ENCODE results near the gene C2orf66.

The C2orf66 gene

DNA sequence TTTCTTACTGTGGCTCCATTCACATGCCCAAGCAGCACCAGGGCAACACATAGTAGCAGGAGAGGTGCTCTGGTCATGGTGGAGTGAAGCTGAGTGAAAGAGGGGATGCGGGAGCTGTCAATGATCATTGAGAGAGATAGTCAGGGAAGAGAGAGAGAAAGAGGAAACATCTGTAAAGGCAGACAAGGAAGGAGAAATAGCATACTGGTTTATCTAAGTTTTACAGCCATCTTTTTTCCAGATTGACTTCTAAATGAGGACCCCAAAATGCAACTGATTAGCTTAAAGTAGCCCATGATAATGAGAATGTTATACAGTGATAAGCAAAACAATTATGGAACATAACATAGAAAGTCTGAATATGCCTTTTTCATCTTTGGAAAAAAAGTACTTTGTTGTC lies at the start of gene C2orf66:
Gene C2orf66 (minus strand): TSS at position 96 of the 400 bp plus-strand sequence. CDS start 19 bp downstream, at position 77.
- DNase-seq = no peak

GRCh38 chr2:196854629-196855028 lies 45.5 kb upstream of the C2orf66 start:
- no peak for DNase-seq

GRCh38 chr2:196853301-196854087 lies 44.3 kb upstream of the C2orf66 start:
- no peak for DNase-seq

DNA sequence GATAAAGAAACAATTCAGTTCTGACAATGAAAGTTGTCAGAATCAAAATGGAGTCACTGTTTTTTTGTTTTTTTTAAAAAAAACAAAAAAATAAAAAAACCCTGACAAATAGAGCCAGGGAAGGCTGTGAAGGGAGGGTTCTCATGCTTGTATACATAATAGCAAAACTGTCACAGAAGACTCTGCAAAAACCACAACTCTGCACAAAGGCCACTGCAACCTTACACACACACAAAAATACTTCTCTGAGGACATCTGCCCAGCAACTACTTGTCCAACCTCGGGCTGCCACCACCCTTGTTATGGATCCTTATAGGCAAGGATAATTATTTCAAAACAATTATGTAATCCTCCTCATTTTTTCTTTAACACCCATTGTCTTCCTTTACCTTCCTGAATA lies 41.9 kb upstream of the C2orf66 start:
- DNase-seq = no peak

GRCh38 chr2:196849895-196850294 lies 40.7 kb upstream of the C2orf66 start:
- no peak for DNase-seq

- DNase-seq = no peak
Observed at GRCh38 chr2:196846295-196846694, 37.1 kb upstream of the C2orf66 start.

DNA sequence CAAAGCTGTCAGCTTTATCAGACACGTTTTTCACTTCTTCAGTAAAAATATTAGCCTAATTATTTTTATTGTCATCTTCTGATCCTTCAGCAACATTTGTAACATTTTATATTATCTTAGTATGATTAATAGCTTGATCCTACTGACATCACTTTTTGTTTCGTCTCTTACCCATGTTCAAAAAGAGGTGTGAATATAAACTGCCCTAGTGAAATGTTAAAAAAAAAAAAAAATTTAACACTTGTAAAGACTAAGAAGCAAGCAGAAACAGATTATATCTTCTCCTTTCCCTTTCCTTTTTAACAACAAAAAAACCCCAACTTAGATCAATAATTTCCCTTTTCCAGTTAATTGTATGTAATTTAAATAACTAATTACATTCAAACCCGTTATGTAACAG lies 36.2 kb upstream of the C2orf66 start:
- DNase-seq = no peak

DNA sequence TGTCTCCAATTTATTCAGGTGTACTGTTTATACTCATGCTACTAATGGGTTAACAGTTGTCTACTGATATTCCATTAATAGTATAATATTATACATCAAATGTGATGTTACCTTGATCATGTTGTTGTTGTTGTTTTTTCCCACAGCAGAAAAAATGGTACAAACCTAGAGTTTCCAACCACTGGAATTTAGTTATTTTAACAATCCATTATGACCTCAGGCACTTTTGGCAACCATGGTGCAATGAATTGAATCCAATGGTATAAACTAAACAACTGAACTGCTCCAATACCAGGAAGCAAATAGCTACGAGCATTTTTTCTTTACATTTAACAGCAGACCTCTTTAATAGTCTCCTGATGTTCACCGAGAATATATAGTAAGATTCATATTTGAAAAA lies 31.0 kb upstream of the C2orf66 start:
- DNase-seq = no peak

- no peak for DNase-seq
Observed at GRCh38 chr2:196839574-196839973, 30.4 kb upstream of the C2orf66 start.

GRCh38 chr2:196836440-196836839 lies 27.3 kb upstream of the C2orf66 start:
- no peak for DNase-seq

DNA sequence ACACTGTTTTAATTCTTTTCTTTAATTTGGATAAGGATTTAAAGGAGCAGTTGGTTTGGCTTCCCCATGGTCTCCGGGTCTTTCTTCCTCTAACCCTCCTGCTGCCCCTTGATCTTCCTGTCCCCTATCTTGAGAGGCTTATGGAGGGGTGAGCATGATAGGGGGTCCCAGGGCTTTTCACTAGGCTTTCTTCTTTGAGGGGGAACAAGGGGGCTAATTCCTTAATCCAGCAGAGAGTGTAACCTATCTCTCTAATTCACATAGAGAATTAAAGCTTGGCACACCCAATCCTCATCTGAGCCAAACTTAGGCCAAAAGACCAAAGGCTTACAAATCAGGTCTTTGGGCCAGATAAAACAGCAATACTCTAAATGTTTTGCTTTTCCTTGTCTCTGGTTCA lies 21.5 kb upstream of the C2orf66 start:
- DNase-seq = no peak

- no peak for DNase-seq
Observed at GRCh38 chr2:196827356-196827755, 18.2 kb upstream of the C2orf66 start.

DNA sequence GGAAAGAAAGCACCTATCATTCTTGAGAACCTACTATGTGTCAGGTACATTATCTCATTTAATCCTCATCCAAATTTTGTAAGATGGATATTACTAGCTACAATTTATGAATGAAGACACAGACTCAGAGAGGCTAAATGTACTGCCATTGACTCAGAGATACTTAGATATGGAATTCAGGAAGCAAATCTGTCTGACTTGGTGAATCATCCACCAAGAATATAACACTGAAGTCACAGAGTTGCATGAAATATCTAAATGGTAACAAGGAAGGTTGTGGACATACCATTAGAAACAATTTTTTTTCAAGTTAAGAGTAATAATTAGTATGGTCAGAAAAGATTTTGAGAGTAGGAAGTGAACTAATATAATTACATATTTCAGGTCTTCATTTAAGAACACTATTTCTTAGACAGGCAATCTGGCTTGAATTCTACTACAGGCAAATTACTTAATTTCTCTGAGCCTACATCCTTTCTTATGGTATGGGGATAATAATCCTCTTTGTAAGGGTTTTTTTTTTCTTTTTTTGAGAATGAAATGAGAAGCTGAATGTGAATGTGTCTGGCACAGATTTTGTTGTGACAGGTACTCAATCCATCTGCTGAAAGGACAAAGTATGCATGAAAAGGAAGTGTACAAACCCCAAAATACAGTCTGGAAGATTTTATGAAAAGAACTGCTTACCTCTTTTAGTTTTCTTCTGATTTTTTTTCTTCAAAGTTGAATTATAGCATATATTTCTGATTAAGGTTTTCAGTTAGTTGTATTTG lies 14.8 kb upstream of the C2orf66 start:
- DNase-seq = no peak

- no peak for DNase-seq
Observed at GRCh38 chr2:196821195-196821594, 12.0 kb upstream of the C2orf66 start.

- no peak for DNase-seq
Observed at GRCh38 chr2:196808083-196808665, 981 bp downstream of the C2orf66 start.

GRCh38 chr2:196804381-196804780 lies 4.8 kb downstream of the C2orf66 start:
- no peak for DNase-seq

GRCh38 chr2:196802401-196802800 lies 6.8 kb downstream of the C2orf66 start:
- DNase-seq = no peak

- DNase-seq = no peak
Observed at GRCh38 chr2:196801674-196802261, 7.4 kb downstream of the C2orf66 start.

- no peak for DNase-seq
Observed at GRCh38 chr2:196798980-196799379, 10.2 kb downstream of the C2orf66 start.

GRCh38 chr2:196792865-196793264 lies 16.3 kb downstream of the C2orf66 start:
- DNase-seq = no peak

DNA sequence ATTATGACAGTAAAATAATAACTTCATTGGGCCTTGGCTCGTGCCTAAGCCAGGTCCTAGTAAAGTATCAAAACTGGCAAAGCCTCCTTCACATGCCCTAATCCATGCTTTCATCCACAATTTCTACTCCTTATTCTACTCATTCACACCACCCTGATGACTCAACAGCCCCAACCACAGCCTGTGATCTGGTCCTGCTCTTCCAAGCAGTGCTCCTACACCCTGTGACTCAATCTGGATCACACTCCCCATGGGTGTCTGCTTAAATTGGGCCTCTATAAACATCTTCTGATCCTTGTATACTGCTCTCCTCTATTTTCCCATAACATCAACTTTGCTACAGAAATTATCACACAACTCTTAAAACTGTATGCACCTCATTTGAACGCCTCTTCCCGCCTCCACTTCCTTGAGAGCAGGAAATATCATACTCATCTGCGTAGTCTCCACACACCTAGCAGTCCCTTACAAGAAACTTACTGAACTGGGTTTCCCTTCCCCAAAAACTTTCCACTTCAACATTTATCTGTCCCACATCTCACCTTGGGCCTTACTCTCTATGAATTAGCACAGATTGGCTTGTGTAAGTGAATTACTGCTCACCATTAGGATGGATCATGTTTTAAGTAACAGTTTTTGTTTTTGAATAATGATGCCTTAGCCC lies 25.6 kb downstream of the C2orf66 start:
- DNase-seq = no peak

DNA sequence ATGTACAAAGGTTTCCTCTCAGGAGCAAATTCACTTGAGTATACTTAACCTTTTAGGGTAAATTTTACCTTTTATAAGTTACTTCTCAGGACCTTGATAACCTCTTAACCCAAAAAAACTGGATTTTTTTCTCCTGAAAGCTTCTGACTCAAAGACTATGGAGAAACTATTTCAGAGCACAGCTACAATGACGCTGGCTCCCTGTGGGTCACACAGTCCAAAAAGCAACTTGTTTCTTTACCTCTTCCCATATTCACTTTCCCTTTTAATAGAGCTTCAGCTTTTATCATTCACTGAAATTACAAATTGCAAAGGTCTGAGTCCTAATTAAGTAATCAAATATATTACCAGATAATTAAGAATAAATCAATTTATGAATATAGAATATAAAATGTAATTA lies 42.1 kb downstream of the C2orf66 start:
- no peak for DNase-seq

DNA sequence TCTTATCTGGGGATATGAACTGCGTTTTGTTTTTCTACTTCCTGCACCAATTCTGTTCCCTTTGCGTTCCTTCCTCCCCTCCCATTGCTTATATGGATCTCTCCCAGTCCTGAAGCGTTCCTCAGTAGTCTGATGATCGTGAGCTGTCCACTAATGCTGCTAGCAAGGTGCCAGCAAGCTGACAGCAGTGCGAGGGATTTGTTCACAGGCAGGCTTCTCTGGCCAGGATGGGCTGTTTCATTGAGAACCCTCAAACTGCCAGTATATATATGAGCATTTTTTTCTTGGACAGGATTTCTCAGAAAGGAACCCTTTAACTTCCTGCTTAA lies 49.8 kb downstream of the C2orf66 start:
- no peak for DNase-seq
